HFFc6 (cell line): ENCODE results near the gene TYMP. TPM values are rescaled to one million over a fixed set of nuclear protein-coding genes. Genes with fewer than 3 reads are reported as not detected.

Experiments used
- DNase-seq: peaks from one replicate; pipeline ENCODE4 v3.0.0-alpha.2; 2018
- H3K27ac Mint-ChIP-seq: 2 replicates; pipeline ENCODE4 v1.8.0; 2020; ENCODE audit warnings: mild to moderate bottlenecking, mixed read lengths
- H3K27me3 Mint-ChIP-seq: 2 replicates; pipeline ENCODE4 v1.8.0; 2021; ENCODE audit warnings: mild to moderate bottlenecking, moderate library complexity, mixed read lengths; ENCODE audit not compliant: insufficient read depth
- H3K36me3 Mint-ChIP-seq: 2 replicates; pipeline ENCODE4 v1.8.0; 2021; ENCODE audit warnings: low read depth, mixed read lengths
- H3K4me1 Mint-ChIP-seq: 2 replicates; pipeline ENCODE4 v1.8.0; 2020; ENCODE audit warnings: low read depth, mixed read lengths
- H3K4me3 Mint-ChIP-seq: 2 replicates; pipeline ENCODE4 v1.8.0; 2020; ENCODE audit warnings: mild to moderate bottlenecking, moderate library complexity, mixed read lengths
- H3K9me3 Mint-ChIP-seq: 2 replicates; pipeline ENCODE4 v1.8.0; 2020; ENCODE audit warnings: mild to moderate bottlenecking, mixed read lengths
- total RNA-seq, 6 experiments: library from RNA; stranded (reverse); fragmentation: NEBNext Ultra II Directional; extraction: Animal tissue kit (Norgen Biotek cat#: 25700); gene quantifications; 2 replicates in 1 of 6; 3 replicates in 5 of 6; pipeline ENCODE4 v1.2.3, GENCODE V29; 2021
- TF ChIP-seq, protein P1 (sequence below): fragments of 200-600 bp; sonication (generic); IDR thresholded peaks from 2 replicates; pipeline ENCODE4 v1.5.0; 2021; ENCODE audit warnings: antibody characterized with exemption, mild to moderate bottlenecking

Gene TYMP
- total RNA-seq, 6 experiments from 2014 or later, result 0.95 to 2.1 (median 1.3) TPM

DNA sequence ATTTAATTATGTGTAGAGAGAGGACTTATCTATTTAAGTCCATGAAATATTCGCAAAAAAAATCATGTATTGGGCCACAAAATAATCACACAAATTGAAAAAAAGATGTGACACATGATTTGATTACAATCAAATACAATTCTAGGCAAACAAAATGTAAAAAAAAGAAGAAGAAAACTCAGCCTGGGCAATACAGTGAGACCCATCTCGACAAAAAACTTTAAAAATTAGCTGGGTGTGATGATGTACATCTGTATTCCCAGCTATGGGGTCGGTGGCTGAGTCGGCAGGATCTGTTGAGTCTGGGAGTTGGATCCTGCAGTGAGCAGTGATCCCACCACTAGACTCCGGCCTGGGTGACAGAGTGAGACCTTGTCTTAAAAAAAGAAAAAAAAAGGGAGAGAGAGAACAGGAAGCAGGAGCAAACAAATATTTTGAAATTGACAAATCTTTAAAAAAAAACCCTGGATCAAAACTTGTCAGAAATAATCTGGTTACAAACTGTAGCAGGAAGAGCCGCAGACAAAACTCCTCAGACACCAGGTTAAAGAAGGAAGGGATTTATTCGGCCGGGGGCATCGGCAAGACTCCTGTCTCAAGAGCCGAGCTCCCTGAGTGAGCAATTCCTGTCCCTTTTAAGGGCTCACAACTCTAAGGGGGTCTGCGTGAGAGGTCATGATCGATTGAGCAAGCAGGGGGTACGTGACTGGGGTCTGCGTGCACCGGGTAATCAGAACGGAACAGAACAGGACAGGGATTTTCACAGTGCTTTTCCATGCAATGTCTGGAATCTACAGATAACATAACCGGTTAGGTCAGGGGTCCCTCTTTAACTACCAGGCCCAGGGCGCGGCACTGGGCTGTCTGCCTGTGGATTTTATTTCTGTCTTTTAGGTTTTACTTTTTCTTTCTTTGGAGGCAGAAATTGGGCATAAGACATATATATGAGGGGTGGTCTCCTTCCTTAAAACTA, 3.3 kb upstream of the TYMP start:
- Mint-ChIP-seq H3K9me3 (no peaks in the 10 kb centered on the region), H3K4me1 (no peaks in the 10 kb centered on the region; the same call in none of the 2 replicates), H3K36me3 (no peaks in the 10 kb centered on the region), H3K4me3 (peak overlapping the region; percentile 43; the same call in 1 of the 2 replicates), H3K27me3 (peaks cover 17% of the 10 kb centered on the region; the same call in 1 of the 2 replicates), H3K27ac (peak overlapping the region; percentile 53)
- TF ChIP-seq, protein P1, sequence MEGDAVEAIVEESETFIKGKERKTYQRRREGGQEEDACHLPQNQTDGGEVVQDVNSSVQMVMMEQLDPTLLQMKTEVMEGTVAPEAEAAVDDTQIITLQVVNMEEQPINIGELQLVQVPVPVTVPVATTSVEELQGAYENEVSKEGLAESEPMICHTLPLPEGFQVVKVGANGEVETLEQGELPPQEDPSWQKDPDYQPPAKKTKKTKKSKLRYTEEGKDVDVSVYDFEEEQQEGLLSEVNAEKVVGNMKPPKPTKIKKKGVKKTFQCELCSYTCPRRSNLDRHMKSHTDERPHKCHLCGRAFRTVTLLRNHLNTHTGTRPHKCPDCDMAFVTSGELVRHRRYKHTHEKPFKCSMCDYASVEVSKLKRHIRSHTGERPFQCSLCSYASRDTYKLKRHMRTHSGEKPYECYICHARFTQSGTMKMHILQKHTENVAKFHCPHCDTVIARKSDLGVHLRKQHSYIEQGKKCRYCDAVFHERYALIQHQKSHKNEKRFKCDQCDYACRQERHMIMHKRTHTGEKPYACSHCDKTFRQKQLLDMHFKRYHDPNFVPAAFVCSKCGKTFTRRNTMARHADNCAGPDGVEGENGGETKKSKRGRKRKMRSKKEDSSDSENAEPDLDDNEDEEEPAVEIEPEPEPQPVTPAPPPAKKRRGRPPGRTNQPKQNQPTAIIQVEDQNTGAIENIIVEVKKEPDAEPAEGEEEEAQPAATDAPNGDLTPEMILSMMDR, result no peak
- DNase-seq, result no peak

DNA sequence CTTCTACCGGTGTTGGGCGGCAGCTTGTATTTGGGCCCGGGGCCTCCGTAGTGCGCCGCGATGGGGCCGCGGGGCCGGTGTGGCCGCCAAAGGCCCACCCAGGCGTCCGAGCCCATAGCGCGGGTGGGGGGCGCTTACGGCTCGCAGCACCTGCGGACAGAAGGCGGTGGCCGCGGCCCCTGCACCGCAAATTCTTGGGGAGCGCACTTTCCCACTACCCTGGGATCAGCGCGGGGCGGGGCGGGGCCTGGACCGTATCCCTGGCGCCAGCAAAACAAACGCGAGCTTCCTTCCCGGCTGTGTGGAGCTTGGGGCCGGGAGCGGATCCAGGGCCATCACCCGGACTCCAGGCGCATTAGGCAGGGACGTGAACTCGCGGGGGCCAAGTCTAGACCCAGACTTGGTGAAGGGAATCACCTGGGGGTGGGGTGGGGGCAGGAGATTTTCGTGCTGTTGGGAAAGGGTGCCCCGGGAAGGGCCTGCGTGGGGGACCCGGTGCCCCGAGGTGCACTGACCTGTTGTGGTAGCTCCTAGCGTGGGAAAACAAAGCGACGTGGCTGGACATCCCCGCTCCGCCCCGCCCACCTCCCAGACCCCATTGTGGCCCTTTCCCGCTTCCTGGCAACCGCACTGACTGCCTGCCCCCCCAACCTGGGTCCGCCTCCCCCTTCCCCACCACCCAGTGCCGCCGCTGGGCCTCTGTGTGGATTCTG, 2.3 kb upstream of the TYMP start:
- TF ChIP-seq, protein P1, result no peak
- H3K4me3 Mint-ChIP-seq, result peak overlapping the region; percentile 65
- peaks cover 18% of the 10 kb centered on the region for H3K27me3 Mint-ChIP-seq
- peaks cover 5% of the 10 kb centered on the region for H3K4me1 Mint-ChIP-seq
- DNase-seq, result peak; percentile 52
- H3K9me3 Mint-ChIP-seq, result no peaks in the 10 kb centered on the region
- no peaks in the 10 kb centered on the region for H3K36me3 Mint-ChIP-seq
- peak overlapping the region; percentile 53 for H3K27ac Mint-ChIP-seq

GRCh38 chr22:50531546-50531961, 1.7 kb upstream of the TYMP start:
- TF ChIP-seq, protein P1, result no peak
- Mint-ChIP-seq H3K9me3 (no peaks in the 10 kb centered on the region), H3K4me3 (peak overlapping the region; percentile 65), H3K4me1 (peaks cover 9% of the 10 kb centered on the region), H3K27ac (no peak overlapping the region), H3K36me3 (no peaks in the 10 kb centered on the region), H3K27me3 (peaks cover 18% of the 10 kb centered on the region)
- DNase-seq, result no peak

DNA sequence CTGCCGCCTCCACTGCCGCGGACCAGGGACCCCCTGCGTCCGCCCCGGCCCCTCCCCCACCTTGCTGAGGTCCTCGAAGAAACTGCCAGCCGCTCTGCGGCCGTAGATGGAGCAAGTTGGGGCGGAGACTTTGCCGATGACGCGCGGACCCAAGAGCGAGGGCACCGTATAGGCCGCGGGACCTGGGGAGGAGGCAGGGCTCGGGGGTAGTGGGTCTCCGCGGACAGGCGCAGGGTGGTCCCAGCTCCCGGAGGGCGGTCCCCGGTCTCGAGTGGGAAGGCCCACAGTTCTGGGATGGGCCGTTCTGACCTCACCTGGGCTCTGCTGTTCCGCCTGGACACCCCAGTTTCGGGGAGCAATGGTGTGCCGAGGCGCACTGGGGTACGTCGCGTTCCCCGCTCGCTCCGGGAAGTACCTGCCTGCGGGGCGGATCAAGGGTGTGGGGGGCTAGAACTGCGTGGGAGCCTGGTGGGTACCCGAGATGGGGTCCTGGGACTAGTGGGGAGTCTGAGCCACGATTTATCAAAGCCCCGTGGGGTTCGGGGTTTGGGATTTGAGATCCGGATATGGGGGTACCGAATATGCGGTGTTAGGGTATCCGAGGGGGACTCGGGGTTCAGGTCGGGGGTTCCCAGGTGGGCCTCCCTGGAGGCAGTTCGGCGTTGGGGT, 1.2 kb upstream of the TYMP start:
- peak overlapping the region; percentile 78 for H3K27ac Mint-ChIP-seq
- H3K27me3 Mint-ChIP-seq, result peaks cover 18% of the 10 kb centered on the region
- no peaks in the 10 kb centered on the region for H3K36me3 Mint-ChIP-seq

GRCh38 chr22:50530580-50530876, 716 bp upstream of the TYMP start:
- Mint-ChIP-seq H3K4me1 (peaks cover 9% of the 10 kb centered on the region), H3K4me3 (no peak overlapping the region), H3K27ac (no peak overlapping the region), H3K27me3 (peaks cover 18% of the 10 kb centered on the region), H3K36me3 (no peaks in the 10 kb centered on the region), H3K9me3 (no peaks in the 10 kb centered on the region)
- no peak for DNase-seq
- TF ChIP-seq, protein P1, result no peak

More for the DNA sequence above, 1.2 kb upstream of the TYMP start:
- Mint-ChIP-seq H3K4me3 (peak overlapping the region; percentile 75), H3K4me1 (peaks cover 9% of the 10 kb centered on the region), H3K9me3 (no peaks in the 10 kb centered on the region)
- TF ChIP-seq, protein P1, result no peak
- no peak for DNase-seq
